Fibroblast of lung (primary cell): Measurements from ENCODE around the gene TACR1. TPM values are rescaled to one million over a fixed set of nuclear protein-coding genes. Genes with fewer than 3 reads are reported as not detected.

Experiments
- DNase-seq, 2 donors: peaks; one replicate each; pipeline versions ENCODE4 v3.0.0 to v3.0.0-alpha.2; 2010; ENCODE audit warnings: low read depth in 2 of 2
- H2AFZ ChIP-seq: 2 replicates; pipeline ENCODE4 v1.5.1; 2012; ENCODE audit warnings: low read length, control low read depth, inconsistent platforms
- H3K27ac ChIP-seq: 2 replicates; pipeline ENCODE4 v1.5.1; 2011; ENCODE audit warnings: low read length, control low read depth; ENCODE audit not compliant: insufficient read depth
- H3K27me3 ChIP-seq: 2 replicates; pipeline ENCODE4 v1.5.1; 2011; ENCODE audit warnings: mild to moderate bottlenecking, low read length; ENCODE audit not compliant: control insufficient read depth, insufficient read depth
- H3K36me3 ChIP-seq: 2 replicates; pipeline ENCODE4 v1.5.1; 2011; ENCODE audit warnings: low read length; ENCODE audit not compliant: control insufficient read depth, insufficient read depth
- H3K4me1 ChIP-seq: 2 replicates; pipeline ENCODE4 v1.5.1; 2011; ENCODE audit warnings: low read length; ENCODE audit not compliant: control insufficient read depth, insufficient read depth; ENCODE audit errors: extremely low read depth
- H3K4me2 ChIP-seq: 2 replicates; pipeline ENCODE4 v1.5.1; 2011; ENCODE audit warnings: low read length, control low read depth; ENCODE audit not compliant: insufficient read depth; ENCODE audit errors: extremely low read depth
- H3K4me3 ChIP-seq, 4 experiments: fragments of 200-600 bp in 1 of 4; sonication (generic) in 1 of 4; replicated peaks in 1 of 4; 2 replicates each; pipeline ENCODE4 v1.5.1; 2011 to 2016; ENCODE audit warnings: low read length in 4 of 4, low read depth in 3 of 4, mild to moderate bottlenecking in 3 of 4, control low read depth in 2 of 4, inconsistent platforms in 1 of 4, mixed read lengths in 1 of 4; ENCODE audit not compliant: insufficient read depth in 1 of 4; ENCODE audit errors: control extremely low read depth in 1 of 4
- H3K79me2 ChIP-seq: 2 replicates; pipeline ENCODE4 v1.5.1; 2012; ENCODE audit warnings: mild to moderate bottlenecking, low read length, inconsistent platforms; ENCODE audit not compliant: control insufficient read depth, insufficient read depth
- H3K9ac ChIP-seq: 2 replicates; pipeline ENCODE4 v1.5.1; 2011; ENCODE audit warnings: mild to moderate bottlenecking, low read length, control low read depth; ENCODE audit not compliant: insufficient read depth
- H3K9me3 ChIP-seq: 2 replicates; pipeline ENCODE4 v1.5.1; 2012; ENCODE audit warnings: low read depth, low read length; ENCODE audit not compliant: control insufficient read depth, insufficient read depth
- H4K20me1 ChIP-seq: 2 replicates; pipeline ENCODE4 v1.5.1; 2011; ENCODE audit warnings: low read length; ENCODE audit not compliant: control insufficient read depth, insufficient read depth; ENCODE audit errors: extremely low read depth
- CTCF ChIP-seq, 2 donors: IDR thresholded peaks in 1 of 2; conservative IDR thresholded peaks in 1 of 2; 1 replicate in 1 of 2; 2 replicates in 1 of 2; pipeline ENCODE4 v1.5.1; 2011 to 2012; ENCODE audit warnings: low read length in 2 of 2, control low read depth in 1 of 2, inconsistent platforms in 1 of 2, low read depth in 1 of 2, mild to moderate bottlenecking in 1 of 2
- EZH2 ChIP-seq: IDR thresholded peaks from 2 replicates; pipeline ENCODE4 v1.5.1; 2012; ENCODE audit warnings: low read length, control low read depth, mild to moderate bottlenecking; ENCODE audit errors: missing control alignments
- polyA plus RNA-seq, 2 donors: library from polyadenylated mRNA; depleted of rRNA in 1 of 2; stranded (reverse) in 1 of 2; unstranded in 1 of 2; fragments of >200 nt; gene quantifications; 2 replicates each; pipeline ENCODE4 v1.2.1, GENCODE V29; 2011 to 2012; ENCODE audit warnings: missing spikeins in 1 of 2
- total RNA-seq: library from RNA; depleted of rRNA; stranded (reverse); fragments of >200 nt; gene quantifications from 2 replicates; pipeline ENCODE4 v1.2.1, GENCODE V29; 2014

The TACR1 gene
- total and polyA plus RNA-seq, 2 donors (not counting 1 experiment from before 2014, with no cell fraction given), result 0.05 to 0.17 TPM

DNA sequence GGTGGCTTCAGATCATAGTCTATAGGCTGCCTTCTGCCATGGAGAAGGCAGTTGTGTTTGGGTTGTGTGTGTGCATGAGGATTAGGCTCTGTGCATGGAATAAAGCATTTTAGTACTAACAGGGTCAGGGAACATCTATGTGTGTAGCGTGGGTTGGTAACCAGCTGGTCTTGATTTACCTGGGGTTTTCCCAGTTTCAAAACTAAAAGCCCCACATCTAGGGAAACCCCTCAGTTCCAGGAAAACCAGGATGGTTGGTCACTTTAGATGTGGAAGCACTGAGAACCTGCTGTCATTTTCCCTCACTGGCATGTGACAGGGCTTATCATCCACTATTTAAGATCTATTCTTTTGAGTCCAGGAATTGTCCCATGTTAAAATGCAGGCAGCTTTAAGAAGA is 124.6 kb downstream of the TACR1 start:
- H3K27ac ChIP-seq, result no peak overlapping the region
- H3K4me1 ChIP-seq, result no peaks in the 10 kb centered on the region
- H3K9me3 ChIP-seq, result no peaks in the 10 kb centered on the region
- no peaks in the 10 kb centered on the region for H3K36me3 ChIP-seq
- no peak overlapping the region for H3K9ac ChIP-seq
- H3K79me2 ChIP-seq, result no peaks in the 10 kb centered on the region
- no peak overlapping the region for H3K4me2 ChIP-seq
- no peaks in the 10 kb centered on the region for H3K27me3 ChIP-seq
- H2AFZ ChIP-seq, result no peak overlapping the region
- no peaks in the 10 kb centered on the region for H4K20me1 ChIP-seq
- H3K4me3 ChIP-seq, result no peak overlapping the region
- TF ChIP-seq EZH2, result no peak
- no peak for TF ChIP-seq CTCF (conservative IDR thresholded peaks at IDR 0.05 in 1 of 2, IDR thresholded peaks at IDR 0.05 in 1 of 2; ENCODE audit: low read depth in 1 of 2, low read length in 2 of 2)
- DNase-seq, result no peak

- no peak overlapping the region for H3K27ac ChIP-seq
Measured at GRCh38 chr2:75074228-75074627, 125.1 kb downstream of the TACR1 start.

GRCh38 chr2:75071766-75072165 is 127.6 kb downstream of the TACR1 start:
- Histone ChIP-seq H3K9ac (no peak overlapping the region), H3K36me3 (no peaks in the 10 kb centered on the region), H2AFZ (no peak overlapping the region), H3K4me3 (no peak overlapping the region), H4K20me1 (no peaks in the 10 kb centered on the region), H3K4me1 (no peaks in the 10 kb centered on the region), H3K27ac (no peak overlapping the region), H3K27me3 (no peaks in the 10 kb centered on the region), H3K79me2 (no peaks in the 10 kb centered on the region), H3K4me2 (no peak overlapping the region), H3K9me3 (no peaks in the 10 kb centered on the region)
- TF ChIP-seq CTCF (conservative IDR thresholded peaks at IDR 0.05 in 1 of 2, IDR thresholded peaks at IDR 0.05 in 1 of 2; ENCODE audit: low read depth in 1 of 2, low read length in 2 of 2) (no peak), EZH2 (no peak)
- no peak for DNase-seq

More at GRCh38 chr2:75074228-75074627, 125.1 kb downstream of the TACR1 start:
- DNase-seq, result no peak
- TF ChIP-seq EZH2 (no peak), CTCF (conservative IDR thresholded peaks at IDR 0.05 in 1 of 2, IDR thresholded peaks at IDR 0.05 in 1 of 2; ENCODE audit: low read depth in 1 of 2, low read length in 2 of 2) (no peak)
- Histone ChIP-seq H3K9ac (no peak overlapping the region), H4K20me1 (no peaks in the 10 kb centered on the region), H3K79me2 (no peaks in the 10 kb centered on the region), H3K4me1 (no peaks in the 10 kb centered on the region), H3K36me3 (no peaks in the 10 kb centered on the region), H3K4me2 (no peak overlapping the region), H3K9me3 (no peaks in the 10 kb centered on the region), H3K4me3 (no peak overlapping the region), H3K27me3 (no peaks in the 10 kb centered on the region), H2AFZ (no peak overlapping the region)
